SK-N-SH (cell line): ENCODE measurements around the gene MMP28. TPM values are rescaled to one million over a fixed set of nuclear protein-coding genes. Genes with fewer than 3 reads are reported as not detected.

Experiments used
- CTCF ChIA-PET: fragments of 300-600, 350-600 bp; formaldehyde crosslinking; extraction: SDS; loops from one replicate; lab custom pipeline; 2021; lab: Yijun Ruan, JAX
- POLR2A ChIA-PET: fragments of 350-600 bp; sonication (Branson Sonifier 250); formaldehyde crosslinking; extraction: SDS; loops from one replicate; lab custom pipeline; 2020; ENCODE audit warnings: antibody characterized with exemption, inconsistent platforms; lab: Yijun Ruan, JAX
- DNase-seq: peaks from one replicate; pipeline ENCODE4 v3.0.0; 2012
- H2AFZ ChIP-seq: fragments of 200-600 bp; sonication (generic); 2 replicates; pipeline ENCODE4 v1.8.1; 2016; ENCODE audit warnings: antibody characterized with exemption, mild to moderate bottlenecking, low read depth
- H3F3A ChIP-seq: fragments of 200-600 bp; sonication (generic); replicated peaks from 2 replicates; pipeline ENCODE3; 2016; ENCODE audit warnings: antibody characterized with exemption, mild to moderate bottlenecking; ENCODE audit not compliant: insufficient read depth
- H3K27ac ChIP-seq, 2 experiments: fragments of 200-500 bp in 1 of 2; fragments of 200-600 bp in 1 of 2; sonication (Bioruptor generic) in 1 of 2; sonication (generic), shearing (Covaris generic) in 1 of 2; 2 replicates each; pipeline versions ENCODE4 v1.5.1 to v1.6.1; 2014 to 2016; ENCODE audit warnings: low read depth in 2 of 2, inconsistent platforms in 1 of 2, low read length in 1 of 2, mild to moderate bottlenecking in 1 of 2, mixed read lengths in 1 of 2
- H3K27me3 ChIP-seq: fragments of 200-600 bp; sonication (generic), shearing (Covaris generic); 2 replicates; pipeline ENCODE4 v1.6.1; 2016; ENCODE audit warnings: mixed run types; ENCODE audit not compliant: insufficient read depth
- H3K36me3 ChIP-seq, 2 experiments: fragments of 200-500 bp in 1 of 2; fragments of 200-600 bp in 1 of 2; sonication (Bioruptor generic) in 1 of 2; sonication (generic) in 1 of 2; replicated peaks in 1 of 2; 2 replicates each; pipeline versions ENCODE3 to v1.5.1; 2014 to 2016; ENCODE audit warnings: low read length in 1 of 2, mild to moderate bottlenecking in 1 of 2; ENCODE audit not compliant: insufficient read depth in 2 of 2, control insufficient read depth in 1 of 2
- H3K4me1 ChIP-seq, 2 experiments: fragments of 200-500 bp in 1 of 2; fragments of 200-600 bp in 1 of 2; sonication (Bioruptor generic) in 1 of 2; sonication (generic), shearing (Covaris generic) in 1 of 2; 2 replicates each; pipeline versions ENCODE4 v1.5.1 to v1.6.1; 2014 to 2016; ENCODE audit warnings: low read depth in 1 of 2, low read length in 1 of 2, mixed run types in 1 of 2; ENCODE audit not compliant: insufficient read depth in 2 of 2, control insufficient read depth in 1 of 2
- H3K4me2 ChIP-seq: fragments of 200-600 bp; sonication (generic), shearing (Covaris generic); 2 replicates; pipeline ENCODE4 v1.6.1; 2017; ENCODE audit warnings: mixed run types
- H3K4me3 ChIP-seq, 2 experiments: fragments of 200-500 bp in 1 of 2; fragments of 200-600 bp in 1 of 2; sonication (Bioruptor generic) in 1 of 2; sonication (generic), shearing (Covaris generic) in 1 of 2; 2 replicates each; pipeline versions ENCODE4 v1.5.1 to v1.8.1; 2014 to 2016; ENCODE audit warnings: low read depth in 2 of 2, inconsistent platforms in 1 of 2, low read length in 1 of 2, mild to moderate bottlenecking in 1 of 2, mixed read lengths in 1 of 2, moderate library complexity in 1 of 2
- H3K79me2 ChIP-seq: fragments of 200-600 bp; sonication (generic); 2 replicates; pipeline ENCODE4 v1.8.1; 2017; ENCODE audit warnings: mild to moderate bottlenecking; ENCODE audit not compliant: insufficient read depth
- H3K9ac ChIP-seq: fragments of 200-600 bp; sonication (generic); 2 replicates; pipeline ENCODE4 v1.6.1; 2017; ENCODE audit warnings: mixed run types
- H3K9me2 ChIP-seq: fragments of 200-600 bp; sonication (generic); 2 replicates; pipeline ENCODE4 v1.6.1; 2017; ENCODE audit warnings: mixed run types
- H3K9me3 ChIP-seq: fragments of 200-600 bp; sonication (generic); 2 replicates; pipeline ENCODE4 v1.6.1; 2017; ENCODE audit warnings: mixed run types, mild to moderate bottlenecking, moderate library complexity
- H4K20me1 ChIP-seq: fragments of 200-600 bp; sonication (generic); 2 replicates; pipeline ENCODE4 v1.6.1; 2017; ENCODE audit warnings: mild to moderate bottlenecking, mixed run types; ENCODE audit not compliant: insufficient read depth
- CHD2 ChIP-seq: fragments of 150-350 bp; IDR thresholded peaks from 2 replicates; pipeline ENCODE4 v1.6.1; 2018; ENCODE audit warnings: low read length; ENCODE audit not compliant: partially characterized antibody
- ELF1 ChIP-seq: IDR thresholded peaks from 2 replicates; pipeline ENCODE4 v1.4.0; 2012
- EZH2phosphoT487 ChIP-seq: fragments of 200-600 bp; sonication (generic); IDR thresholded peaks from 2 replicates; pipeline ENCODE4 v1.6.1; 2017; ENCODE audit warnings: low read depth, mixed run types, mild to moderate bottlenecking, antibody characterized with exemption, moderate library complexity, borderline replicate concordance
- FOSL2 ChIP-seq: IDR thresholded peaks from 2 replicates; pipeline ENCODE4 v1.4.0; 2012; ENCODE audit warnings: low read depth, mild to moderate bottlenecking, moderate library complexity, borderline replicate concordance
- FOXM1 ChIP-seq: IDR thresholded peaks from 2 replicates; pipeline ENCODE4 v1.4.0; 2012; ENCODE audit warnings: low read depth, mild to moderate bottlenecking
- MAX ChIP-seq: IDR thresholded peaks from 2 replicates; pipeline ENCODE4 v1.4.0; 2012; ENCODE audit warnings: low read depth
- MXI1 ChIP-seq: IDR thresholded peaks from 2 replicates; pipeline ENCODE4 v1.6.1; 2012; ENCODE audit warnings: mild to moderate bottlenecking, low read depth, low read length, improper control_type of control experiment
- POLR2AphosphoS5 ChIP-seq: IDR thresholded peaks from 2 replicates; pipeline ENCODE4 v1.6.1; 2012; ENCODE audit warnings: low read depth, low read length
- RCOR1 ChIP-seq: fragments of 150-350 bp; IDR thresholded peaks from 2 replicates; pipeline ENCODE4 v1.6.1; 2017; ENCODE audit warnings: antibody characterized with exemption, low read length
- SIN3A ChIP-seq: IDR thresholded peaks from 2 replicates; pipeline ENCODE4 v1.6.1; 2012; ENCODE audit warnings: low read depth, mild to moderate bottlenecking, low read length, moderate library complexity, borderline replicate concordance
- WGBS: methylation state at CpG from one replicate; pipeline ENCODE4 v1.1.6; 2017; ENCODE audit warnings: low lambda C conversion rate; 5-methylcytosine and 5-hydroxymethylcytosine counted together
- polyA plus RNA-seq, 3 experiments: library from polyadenylated mRNA; depleted of rRNA; stranded (reverse); fragments of >200 nt; gene quantifications; 2 replicates each; pipeline ENCODE4 v1.2.3, GENCODE V29; 2012
- TF ChIP-seq, protein P1 (sequence below): IDR thresholded peaks from 2 replicates; pipeline ENCODE4; 2012
- TF ChIP-seq, protein P2 (sequence below): fragments of 150-350 bp; IDR thresholded peaks from 2 replicates; pipeline ENCODE4 v1.6.1; 2017; ENCODE audit warnings: antibody characterized with exemption, low read length, low read depth, borderline replicate concordance
- TF ChIP-seq, protein P3 (sequence below): fragments of 150-350 bp; IDR thresholded peaks from 2 replicates; pipeline ENCODE4 v1.6.1; 2016; ENCODE audit warnings: mild to moderate bottlenecking, low read depth, low read length

MMP28 gene
- polyA plus RNA-seq, 1 of the 3 experiments (the other 2 are of a cell fraction): 0.33 TPM

DNA sequence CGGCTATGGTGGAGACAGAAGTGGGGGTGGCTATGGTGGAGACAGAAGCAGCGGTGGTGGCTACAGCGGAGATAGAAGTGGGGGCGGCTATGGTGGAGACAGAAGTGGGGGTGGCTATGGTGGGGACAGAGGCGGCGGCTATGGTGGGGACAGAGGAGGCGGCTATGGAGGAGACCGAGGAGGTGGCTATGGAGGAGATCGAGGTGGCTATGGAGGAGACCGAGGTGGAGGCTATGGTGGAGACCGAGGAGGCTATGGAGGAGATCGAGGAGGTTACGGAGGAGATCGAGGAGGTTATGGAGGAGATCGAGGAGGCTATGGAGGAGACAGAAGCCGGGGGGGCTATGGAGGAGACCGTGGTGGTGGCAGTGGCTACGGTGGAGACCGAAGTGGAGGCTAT is 49.1 kb upstream of the MMP28 start (continued):
- TF ChIP-seq, protein P1, sequence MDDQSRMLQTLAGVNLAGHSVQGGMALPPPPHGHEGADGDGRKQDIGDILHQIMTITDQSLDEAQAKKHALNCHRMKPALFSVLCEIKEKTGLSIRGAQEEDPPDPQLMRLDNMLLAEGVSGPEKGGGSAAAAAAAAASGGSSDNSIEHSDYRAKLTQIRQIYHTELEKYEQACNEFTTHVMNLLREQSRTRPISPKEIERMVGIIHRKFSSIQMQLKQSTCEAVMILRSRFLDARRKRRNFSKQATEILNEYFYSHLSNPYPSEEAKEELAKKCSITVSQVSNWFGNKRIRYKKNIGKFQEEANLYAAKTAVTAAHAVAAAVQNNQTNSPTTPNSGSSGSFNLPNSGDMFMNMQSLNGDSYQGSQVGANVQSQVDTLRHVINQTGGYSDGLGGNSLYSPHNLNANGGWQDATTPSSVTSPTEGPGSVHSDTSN: no peak
- TF ChIP-seq EZH2phosphoT487: no peak

- Histone ChIP-seq H3K4me2 (no peak overlapping the region), H3K27me3 (no peaks in the 10 kb centered on the region), H3K79me2 (no peaks in the 10 kb centered on the region), H3K4me3 (no peak overlapping the region), H2AFZ (no peak overlapping the region), H3K9me3 (no peaks in the 10 kb centered on the region), H3K9ac (no peak overlapping the region), H3F3A (peaks cover 28% of the 10 kb centered on the region), H3K36me3 (peaks cover 64 to 65% of the 10 kb centered on the region in 2 experiments), H3K27ac (no peak overlapping the region), H3K4me1 (no peaks in the 10 kb centered on the region), H3K9me2 (no peaks in the 10 kb centered on the region), H4K20me1 (no peaks in the 10 kb centered on the region; the same call in none of the 2 replicates)
- TF ChIP-seq MXI1: no peak
- TF ChIP-seq, protein P2, sequence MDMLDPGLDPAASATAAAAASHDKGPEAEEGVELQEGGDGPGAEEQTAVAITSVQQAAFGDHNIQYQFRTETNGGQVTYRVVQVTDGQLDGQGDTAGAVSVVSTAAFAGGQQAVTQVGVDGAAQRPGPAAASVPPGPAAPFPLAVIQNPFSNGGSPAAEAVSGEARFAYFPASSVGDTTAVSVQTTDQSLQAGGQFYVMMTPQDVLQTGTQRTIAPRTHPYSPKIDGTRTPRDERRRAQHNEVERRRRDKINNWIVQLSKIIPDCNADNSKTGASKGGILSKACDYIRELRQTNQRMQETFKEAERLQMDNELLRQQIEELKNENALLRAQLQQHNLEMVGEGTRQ: no peak
- no peak for TF ChIP-seq SIN3A
- no peak for TF ChIP-seq ELF1
- no peak for TF ChIP-seq FOSL2
- TF ChIP-seq, protein P3, sequence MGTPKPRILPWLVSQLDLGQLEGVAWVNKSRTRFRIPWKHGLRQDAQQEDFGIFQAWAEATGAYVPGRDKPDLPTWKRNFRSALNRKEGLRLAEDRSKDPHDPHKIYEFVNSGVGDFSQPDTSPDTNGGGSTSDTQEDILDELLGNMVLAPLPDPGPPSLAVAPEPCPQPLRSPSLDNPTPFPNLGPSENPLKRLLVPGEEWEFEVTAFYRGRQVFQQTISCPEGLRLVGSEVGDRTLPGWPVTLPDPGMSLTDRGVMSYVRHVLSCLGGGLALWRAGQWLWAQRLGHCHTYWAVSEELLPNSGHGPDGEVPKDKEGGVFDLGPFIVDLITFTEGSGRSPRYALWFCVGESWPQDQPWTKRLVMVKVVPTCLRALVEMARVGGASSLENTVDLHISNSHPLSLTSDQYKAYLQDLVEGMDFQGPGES: no peak
- TF ChIP-seq FOXM1: no peak
- TF ChIP-seq CHD2: no peak
- no peak for TF ChIP-seq POLR2AphosphoS5
- no peak for TF ChIP-seq RCOR1
- TF ChIP-seq MAX: no peak
- TF ChIP-seq EZH2phosphoT487: no peak
- ChIA-PET CTCF (no interaction called here), POLR2A (no interaction called here)
- no peak for DNase-seq
- WGBS: 91% methylated on average over 2 of the region's 2 CpGs
Observed at GRCh38 chr17:35843698-35844097, 48.3 kb upstream of the MMP28 start.
